ENCODE data around the gene MGMT. TPM values are rescaled to one million over a fixed set of nuclear protein-coding genes. Genes with fewer than 3 reads are reported as not detected.

Gene MGMT
- total RNA-seq, 1 donor from 2014 or later, result 51.4 TPM

GRCh38 chr10:129696636-129697035 is 229.6 kb downstream of the MGMT start:
- DNase-seq (ENCODE audit: low read depth), result no peak
- no peak overlapping the region for H3K4me3 ChIP-seq (ENCODE audit: low read depth, low read length)
- no peak for TF ChIP-seq CTCF (conservative IDR thresholded peaks at IDR 0.05; ENCODE audit: low read depth, low read length)

GRCh38 chr10:129697463-129698247 is 230.6 kb downstream of the MGMT start:
- no peak for DNase-seq (ENCODE audit: low read depth)
- TF ChIP-seq CTCF (conservative IDR thresholded peaks at IDR 0.05; ENCODE audit: low read depth, low read length), result no peak
- H3K4me3 ChIP-seq (ENCODE audit: low read depth, low read length), result no peak overlapping the region

- no peak for DNase-seq (ENCODE audit: low read depth)
- H3K4me3 ChIP-seq (ENCODE audit: low read depth, low read length), result no peak overlapping the region
- TF ChIP-seq CTCF (conservative IDR thresholded peaks at IDR 0.05; ENCODE audit: low read depth, low read length), result no peak
These were observed 232.8 kb downstream of the MGMT start for GRCh38 chr10:129699722-129700340.

- no peak for DNase-seq (ENCODE audit: low read depth)
- no peak overlapping the region for H3K4me3 ChIP-seq (ENCODE audit: low read depth, low read length)
- no peak for TF ChIP-seq CTCF (conservative IDR thresholded peaks at IDR 0.05; ENCODE audit: low read depth, low read length)
These were observed 235.6 kb downstream of the MGMT start for GRCh38 chr10:129702605-129703004.

GRCh38 chr10:129703287-129704137 is 236.5 kb downstream of the MGMT start:
- no peak overlapping the region for H3K4me3 ChIP-seq (ENCODE audit: low read depth, low read length)
- TF ChIP-seq CTCF (conservative IDR thresholded peaks at IDR 0.05; ENCODE audit: low read depth, low read length), result no peak
- no peak for DNase-seq (ENCODE audit: low read depth)

- no peak for DNase-seq (ENCODE audit: low read depth)
- no peak for TF ChIP-seq CTCF (conservative IDR thresholded peaks at IDR 0.05; ENCODE audit: low read depth, low read length)
- H3K4me3 ChIP-seq (ENCODE audit: low read depth, low read length), result no peak overlapping the region
These were observed 237.2 kb downstream of the MGMT start for GRCh38 chr10:129704225-129704624.

Data from epithelial cell of proximal tubule (primary cell).